Spleen (tissue), 11 donors: ENCODE results near the gene QRFP. TPM values are rescaled to one million over a fixed set of nuclear protein-coding genes. Genes with fewer than 3 reads are reported as not detected.

ENCODE experiments used
- DNase-seq: peaks from one replicate; pipeline ENCODE4 v3.0.0-alpha.2; 2020
- H3K27ac ChIP-seq, 8 donors: fragments of 200-600 bp; sonication (generic) in 7 of 8; 1 replicate in 4 of 8; 2 replicates in 4 of 8; pipeline versions ENCODE4 v1.5.0 to v1.8.0; 2016 to 2021; ENCODE audit warnings: inconsistent platforms in 4 of 8, mild to moderate bottlenecking in 4 of 8, moderate library complexity in 1 of 8
- H3K27me3 ChIP-seq, 7 donors: fragments of 200-600 bp; sonication (generic) in 6 of 7; replicated peaks in 1 of 7; 1 replicate in 4 of 7; 2 replicates in 3 of 7; pipeline versions ENCODE4 v1.5.0 to v1.8.0; 2016 to 2021; ENCODE audit warnings: inconsistent platforms in 3 of 7, mild to moderate bottlenecking in 1 of 7
- H3K36me3 ChIP-seq, 6 donors: fragments of 200-600 bp; sonication (generic) in 5 of 6; 1 replicate in 4 of 6; 2 replicates in 2 of 6; pipeline versions ENCODE4 v1.5.0 to v1.8.0; 2016 to 2021; ENCODE audit warnings: inconsistent platforms in 2 of 6
- H3K4me1 ChIP-seq, 6 donors: fragments of 200-600 bp; sonication (generic) in 5 of 6; 1 replicate in 3 of 6; 2 replicates in 3 of 6; pipeline versions ENCODE4 v1.5.0 to v1.8.0; 2016 to 2021; ENCODE audit warnings: inconsistent platforms in 3 of 6
- H3K4me3 ChIP-seq, 8 donors: fragments of 200-600 bp; sonication (generic) in 7 of 8; 1 replicate in 4 of 8; 2 replicates in 4 of 8; pipeline versions ENCODE4 v1.5.0 to v1.8.0; 2016 to 2021; ENCODE audit warnings: inconsistent platforms in 4 of 8, mild to moderate bottlenecking in 4 of 8, moderate library complexity in 2 of 8
- H3K9me3 ChIP-seq, 8 donors: fragments of 200-600 bp; sonication (generic) in 7 of 8; 1 replicate in 4 of 8; 2 replicates in 4 of 8; pipeline versions ENCODE4 v1.5.0 to v1.8.0; 2016 to 2021; ENCODE audit warnings: inconsistent platforms in 4 of 8
- CTCF ChIP-seq, 11 experiments: fragments of 200-600 bp in 7 of 11; fragments of 450-650 bp in 4 of 11; sonication (generic) in 4 of 11; IDR thresholded peaks in 8 of 11; conservative IDR thresholded peaks in 3 of 11; 1 replicate in 7 of 11; 2 replicates in 4 of 11; pipeline versions ENCODE4 v1.4.0 to v1.8.0; 2016 to 2021; ENCODE audit warnings: antibody characterized with exemption in 11 of 11, inconsistent platforms in 4 of 11, mild to moderate bottlenecking in 1 of 11
- POLR2A ChIP-seq, 3 donors: fragments of 450-650 bp; IDR thresholded peaks; one replicate each; pipeline ENCODE4 v1.5.1; 2017; ENCODE audit warnings: antibody characterized with exemption in 3 of 3, mild to moderate bottlenecking in 1 of 3
- POLR2AphosphoS5 ChIP-seq, 3 donors: sonication (generic); formaldehyde crosslinking; IDR thresholded peaks; one replicate each; pipeline ENCODE4 v1.5.1; 2017; ENCODE audit warnings: antibody characterized with exemption in 3 of 3
- WGBS, 5 donors: extraction: QIAGEN DNeasy Blood & Tissue Kit in 3 of 5; methylation state at CpG; one replicate each; pipeline versions ENCODE4 v1.1.5 to v1.1.7; 2013 to 2018; 5-methylcytosine and 5-hydroxymethylcytosine counted together
- intact Hi-C: fragments of 100-400 bp; cut with DNase I; formaldehyde crosslinking; loops from one replicate; pipeline ENCODE4 v1.15.0; 2023; ENCODE audit warnings: low total_unique reads
- polyA plus RNA-seq, 3 donors: library from polyadenylated mRNA; stranded (reverse); fragments of 200-250 nt; gene quantifications; one replicate each; pipeline ENCODE4 v1.2.1, GENCODE V29; 2013
- total RNA-seq, 7 donors: library from RNA; depleted of rRNA in 3 of 7; stranded (reverse); fragments of >200 nt in 3 of 7; fragmentation: NEBNext Ultra II Directional in 4 of 7; extraction: Animal tissue kit (Norgen Biotek cat#: 25700) in 4 of 7; gene quantifications; one replicate each; pipeline versions ENCODE4 v1.1.0 to v1.2.1, GENCODE V29; 2016 to 2021
- donor health status: healthy with polysubstance abuse.
- donor health status: DM: no; HTN: no; CAD: no; lungs with moderate emphysema.
- donor health status: DM: no; HTN: no; CAD: no.
- donor health status: Bipolar disorder and iron deficiency.
- donor health status: healthy.
- donor health status: DM: no; HTN: no; CAD: no.
- donor health status: DM: yes; HTN: yes; CAD: no.

The QRFP gene
- total and polyA plus RNA-seq, 10 donors: 0.13 to 0.16 TPM; not detected in 8

- intact Hi-C loops: no loop called here
- Histone ChIP-seq H3K27me3 (peaks cover 0 to 65% (median 0%) of the 10 kb centered on the region in 7 donors), H3K36me3 (no peaks in the 10 kb centered on the region), H3K9me3 (no peaks in the 10 kb centered on the region), H3K4me1 (no peaks in the 10 kb centered on the region), H3K4me3 (no peak overlapping the region), H3K27ac (no peak overlapping the region)
- DNase-seq: no peak
- WGBS, 5 donors: 80 to 89% (median 83%) methylated on average over 2 to 8 of the region's 8 CpGs
- TF ChIP-seq POLR2A (IDR thresholded peaks at IDR 0.05) (no peak), CTCF (IDR thresholded peaks at IDR 0.05 in 8 of 11, conservative IDR thresholded peaks at IDR 0.05 in 3 of 11) (no peak), POLR2AphosphoS5 (IDR thresholded peaks at IDR 0.05) (no peak)
These were observed 18.5 kb upstream of the QRFP start for GRCh38 chr9:130915096-130915447.

DNA sequence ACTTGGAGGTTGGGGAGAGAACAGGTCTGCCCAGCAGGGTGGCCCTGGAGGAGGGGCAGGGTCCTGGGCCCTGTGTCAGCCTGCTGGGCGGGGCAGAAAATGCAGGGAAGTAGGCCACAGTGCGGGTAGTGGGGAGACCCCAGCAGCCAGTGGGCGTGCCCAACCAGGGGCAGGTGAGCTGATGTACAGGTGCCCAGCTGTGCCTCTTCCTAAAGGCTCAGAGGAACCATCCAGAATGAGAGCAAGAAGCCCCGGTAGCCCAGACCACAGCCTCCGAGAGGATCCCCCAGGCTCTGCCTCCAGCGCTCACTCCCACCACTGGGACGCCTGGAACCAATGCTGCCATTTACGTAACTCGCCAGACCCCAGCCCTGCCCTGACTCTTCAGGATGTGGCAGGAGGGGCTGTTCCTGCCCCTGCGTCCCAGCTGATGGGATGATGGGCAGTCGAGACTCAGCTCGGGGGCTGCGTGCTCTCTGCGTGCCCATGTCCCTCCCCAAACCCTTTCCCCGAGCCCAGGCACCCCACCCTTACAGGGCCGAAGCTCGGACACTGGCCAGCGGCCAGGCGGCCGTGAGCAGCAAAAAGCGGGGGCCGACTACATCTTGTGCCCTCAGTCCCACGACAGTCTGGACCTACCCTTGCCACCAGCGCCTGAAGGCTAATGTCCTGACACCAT, 17.9 kb upstream of the QRFP start:
- intact Hi-C loops: no loop called here
- Histone ChIP-seq H3K27me3 (peaks cover 0 to 60% (median 0%) of the 10 kb centered on the region in 7 donors), H3K4me1 (no peaks in the 10 kb centered on the region), H3K27ac (no peak overlapping the region), H3K9me3 (no peaks in the 10 kb centered on the region), H3K36me3 (no peaks in the 10 kb centered on the region), H3K4me3 (no peak overlapping the region)
- no peak for DNase-seq
- WGBS, 5 donors: 71 to 75% (median 74%) methylated on average over 21 to 24 of the region's 24 CpGs
- TF ChIP-seq POLR2AphosphoS5 (IDR thresholded peaks at IDR 0.05) (no peak), CTCF (IDR thresholded peaks at IDR 0.05 in 8 of 11, conservative IDR thresholded peaks at IDR 0.05 in 3 of 11) (no peak), POLR2A (IDR thresholded peaks at IDR 0.05) (no peak)

DNA sequence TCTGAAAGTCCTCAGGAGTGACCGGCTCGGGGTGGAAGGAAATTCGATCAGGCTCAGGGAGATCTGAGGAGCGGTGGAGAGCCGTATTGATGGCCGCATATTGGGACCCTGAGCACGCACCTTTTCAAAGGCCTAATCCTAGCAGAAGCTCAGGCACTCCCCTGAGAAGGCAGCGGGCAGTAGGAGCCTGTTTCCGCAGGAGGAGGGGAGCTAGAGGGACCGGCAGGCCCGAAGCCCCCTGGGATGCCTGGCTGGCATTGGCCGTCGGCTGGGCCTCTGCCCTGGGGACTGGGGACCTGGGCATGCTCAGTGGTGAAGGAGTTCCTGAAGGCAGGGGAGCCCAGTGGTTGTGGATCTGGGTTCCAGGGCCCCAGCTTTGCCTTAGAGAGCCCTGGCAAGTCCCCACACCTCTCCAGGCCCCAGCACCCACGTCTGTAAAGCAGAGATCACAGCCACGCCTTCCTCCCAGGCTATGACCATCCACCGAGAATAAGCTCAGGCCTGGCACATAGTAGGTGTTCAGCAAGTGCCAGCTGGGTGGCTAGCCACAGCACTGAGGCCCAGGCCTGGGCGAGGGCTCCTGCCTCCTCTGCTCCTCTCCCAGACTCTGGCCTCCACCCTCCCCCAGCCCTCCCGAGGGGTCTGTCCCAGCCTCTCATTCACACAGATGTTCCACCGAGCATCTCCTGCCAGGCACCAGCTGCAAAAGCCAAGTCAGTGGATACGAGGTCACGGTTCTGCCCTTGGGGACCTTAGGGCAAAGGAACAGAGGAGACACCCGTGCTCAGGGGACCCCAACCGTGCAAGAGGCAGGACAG, 17.2 kb upstream of the QRFP start:
- no peak overlapping the region for H3K4me3 ChIP-seq
- no peaks in the 10 kb centered on the region for H3K9me3 ChIP-seq
- intact Hi-C loops: no loop called here
- no peaks in the 10 kb centered on the region for H3K4me1 ChIP-seq
- TF ChIP-seq POLR2AphosphoS5 (IDR thresholded peaks at IDR 0.05) (no peak), CTCF (IDR thresholded peaks at IDR 0.05 in 8 of 11, conservative IDR thresholded peaks at IDR 0.05 in 3 of 11) (no peak), POLR2A (IDR thresholded peaks at IDR 0.05) (no peak)
- no peaks in the 10 kb centered on the region for H3K36me3 ChIP-seq
- DNase-seq: no peak
- H3K27me3 ChIP-seq: peaks cover 0 to 53% (median 0%) of the 10 kb centered on the region in 7 donors
- no peak overlapping the region for H3K27ac ChIP-seq
- 67 to 75% (median 69%) methylated on average over 19 to 23 of the region's 23 CpGs for WGBS, 5 donors

GRCh38 chr9:130912932-130913598, 16.5 kb upstream of the QRFP start:
- no peaks in the 10 kb centered on the region for H3K4me1 ChIP-seq
- H3K9me3 ChIP-seq: no peaks in the 10 kb centered on the region
- no peak overlapping the region for H3K27ac ChIP-seq
- DNase-seq: no peak
- no peak overlapping the region for H3K4me3 ChIP-seq
- intact Hi-C loops: no loop called here
- WGBS, 5 donors: 73 to 81% (median 78%) methylated on average over 38 of the region's 38 CpGs
- peaks cover 0 to 53% (median 0%) of the 10 kb centered on the region in 7 donors for H3K27me3 ChIP-seq
- H3K36me3 ChIP-seq: no peaks in the 10 kb centered on the region
- no peak for TF ChIP-seq POLR2AphosphoS5 (IDR thresholded peaks at IDR 0.05)
- no peak for TF ChIP-seq POLR2A (IDR thresholded peaks at IDR 0.05)
- no peak for TF ChIP-seq CTCF (IDR thresholded peaks at IDR 0.05 in 8 of 11, conservative IDR thresholded peaks at IDR 0.05 in 3 of 11)
